DOHH2 (cell line): ENCODE measurements around the gene THRSP.

Experiments used
- CTCF ChIP-seq: fragments of 200-600 bp; sonication (generic); IDR thresholded peaks from one replicate; pipeline ENCODE4 v1.5.1; 2014; ENCODE audit warnings: antibody characterized with exemption, mild to moderate bottlenecking, low read depth, low read length; ENCODE audit not compliant: poor library complexity, severe bottlenecking
- EZH2phosphoT487 ChIP-seq: fragments of 200-600 bp; sonication (generic); IDR thresholded peaks from 2 replicates; pipeline ENCODE4 v1.6.1; 2017; ENCODE audit warnings: borderline replicate concordance, mild to moderate bottlenecking, antibody characterized with exemption, low read length, moderate library complexity, mixed read lengths

- TF ChIP-seq CTCF (no peak), EZH2phosphoT487 (no peak)
Measured at GRCh38 chr11:78110830-78111229, 47.2 kb downstream of the THRSP start.
